NB4 (cell line): Measurements from ENCODE around the gene RNU6-9.
A peak's percentile ranks its signal among the peaks of the same experiment; 100 is the strongest.

Experiments
- DNase-seq: peaks from one replicate; pipeline ENCODE4 v3.0.0; 2010; ENCODE audit warnings: low read depth
- H3K4me3 ChIP-seq: one replicate; pipeline ENCODE4 v1.5.1; 2011; ENCODE audit warnings: mild to moderate bottlenecking, low read depth, low read length, moderate library complexity
- MYC ChIP-seq: IDR thresholded peaks from 2 replicates; pipeline ENCODE4 v1.6.1; 2011; ENCODE audit warnings: low read depth, low read length
- POLR2A ChIP-seq: IDR thresholded peaks from 2 replicates; pipeline ENCODE4 v1.6.1; 2011; ENCODE audit warnings: mild to moderate bottlenecking; ENCODE audit not compliant: insufficient read length; ENCODE audit errors: extremely low read depth
- TF ChIP-seq, protein P1 (sequence below): IDR thresholded peaks from one replicate; pipeline ENCODE4 v1.5.1; 2012; ENCODE audit warnings: low read depth, low read length
- TF ChIP-seq, protein P2 (sequence below): IDR thresholded peaks from 2 replicates; pipeline ENCODE4 v1.6.1; 2011; ENCODE audit warnings: low read depth, low read length

The RNU6-9 gene

DNA sequence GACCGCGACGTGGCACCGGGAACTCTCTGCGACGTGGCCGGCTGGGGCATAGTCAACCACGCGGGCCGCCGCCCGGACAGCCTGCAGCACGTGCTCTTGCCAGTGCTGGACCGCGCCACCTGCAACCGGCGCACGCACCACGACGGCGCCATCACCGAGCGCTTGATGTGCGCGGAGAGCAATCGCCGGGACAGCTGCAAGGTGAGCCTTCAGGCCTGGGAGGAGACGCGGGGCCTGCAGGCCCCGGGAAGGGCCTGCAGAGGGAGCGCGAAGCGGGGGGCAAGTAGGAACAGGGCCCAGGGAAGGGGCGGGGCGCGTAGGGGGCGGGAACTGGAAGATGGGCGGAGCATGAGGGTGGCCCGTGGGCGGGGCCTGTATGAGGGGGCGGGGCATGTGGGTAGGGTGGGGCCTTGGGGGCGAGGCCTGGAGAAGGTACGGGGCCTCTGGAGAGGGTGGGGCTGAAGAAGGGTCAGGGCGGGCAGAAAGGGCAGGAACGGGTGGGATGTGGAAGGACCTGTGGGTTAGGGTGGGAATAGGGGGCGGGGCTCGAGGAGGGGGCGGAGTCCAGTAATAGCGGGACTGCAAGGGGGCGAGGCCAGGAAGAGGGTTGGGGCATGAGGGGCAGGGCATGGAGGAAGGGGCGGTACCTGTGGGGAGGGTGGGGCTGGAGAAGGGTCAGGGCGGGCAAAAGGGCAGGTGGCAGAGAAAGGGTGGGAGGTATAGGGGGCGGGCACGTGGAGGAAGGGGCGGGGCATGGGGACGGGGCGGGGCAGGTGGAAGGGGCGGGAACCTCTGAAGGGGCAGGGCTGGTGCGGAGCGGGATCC, 31.3 kb upstream of the RNU6-9 start:
- TF ChIP-seq, protein P1, sequence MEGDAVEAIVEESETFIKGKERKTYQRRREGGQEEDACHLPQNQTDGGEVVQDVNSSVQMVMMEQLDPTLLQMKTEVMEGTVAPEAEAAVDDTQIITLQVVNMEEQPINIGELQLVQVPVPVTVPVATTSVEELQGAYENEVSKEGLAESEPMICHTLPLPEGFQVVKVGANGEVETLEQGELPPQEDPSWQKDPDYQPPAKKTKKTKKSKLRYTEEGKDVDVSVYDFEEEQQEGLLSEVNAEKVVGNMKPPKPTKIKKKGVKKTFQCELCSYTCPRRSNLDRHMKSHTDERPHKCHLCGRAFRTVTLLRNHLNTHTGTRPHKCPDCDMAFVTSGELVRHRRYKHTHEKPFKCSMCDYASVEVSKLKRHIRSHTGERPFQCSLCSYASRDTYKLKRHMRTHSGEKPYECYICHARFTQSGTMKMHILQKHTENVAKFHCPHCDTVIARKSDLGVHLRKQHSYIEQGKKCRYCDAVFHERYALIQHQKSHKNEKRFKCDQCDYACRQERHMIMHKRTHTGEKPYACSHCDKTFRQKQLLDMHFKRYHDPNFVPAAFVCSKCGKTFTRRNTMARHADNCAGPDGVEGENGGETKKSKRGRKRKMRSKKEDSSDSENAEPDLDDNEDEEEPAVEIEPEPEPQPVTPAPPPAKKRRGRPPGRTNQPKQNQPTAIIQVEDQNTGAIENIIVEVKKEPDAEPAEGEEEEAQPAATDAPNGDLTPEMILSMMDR, result no peak
- no peak for TF ChIP-seq MYC
- TF ChIP-seq POLR2A, result no peak
- TF ChIP-seq, protein P2, sequence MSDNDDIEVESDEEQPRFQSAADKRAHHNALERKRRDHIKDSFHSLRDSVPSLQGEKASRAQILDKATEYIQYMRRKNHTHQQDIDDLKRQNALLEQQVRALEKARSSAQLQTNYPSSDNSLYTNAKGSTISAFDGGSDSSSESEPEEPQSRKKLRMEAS, result no peak
- peak; percentile 45 for DNase-seq
- H3K4me3 ChIP-seq, result no peak overlapping the region

DNA sequence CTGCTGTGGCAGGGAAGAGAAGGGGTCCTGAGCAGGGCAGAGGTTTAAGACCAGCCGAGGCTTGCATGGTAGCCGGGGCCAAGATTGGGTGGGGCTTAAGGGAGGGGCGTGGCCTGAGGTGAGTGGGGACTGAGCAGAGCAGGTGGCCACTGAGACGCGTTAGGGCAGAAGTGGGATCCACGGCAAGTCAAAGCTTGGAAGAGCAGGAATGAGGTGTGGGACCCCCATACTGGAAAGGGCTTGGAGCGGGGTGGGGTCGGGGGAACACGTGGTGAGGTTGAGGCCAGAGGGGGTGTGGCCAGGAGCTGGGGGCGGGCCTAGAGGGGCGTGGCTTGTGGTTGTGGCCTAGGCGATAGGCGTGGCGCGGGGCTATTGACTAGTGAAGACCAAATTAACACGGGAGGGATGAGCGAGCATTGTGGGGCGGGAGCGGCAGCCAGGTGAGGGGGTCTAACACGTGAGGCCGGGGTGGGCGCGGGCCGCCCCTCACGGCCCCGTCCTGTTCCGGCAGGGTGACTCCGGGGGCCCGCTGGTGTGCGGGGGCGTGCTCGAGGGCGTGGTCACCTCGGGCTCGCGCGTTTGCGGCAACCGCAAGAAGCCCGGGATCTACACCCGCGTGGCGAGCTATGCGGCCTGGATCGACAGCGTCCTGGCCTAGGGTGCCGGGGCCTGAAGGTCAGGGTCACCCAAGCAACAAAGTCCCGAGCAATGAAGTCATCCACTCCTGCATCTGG, 30.5 kb upstream of the RNU6-9 start:
- no peak for DNase-seq
- TF ChIP-seq POLR2A (no peak), MYC (no peak)
- TF ChIP-seq, protein P2, result no peak
- TF ChIP-seq, protein P1, result no peak
- H3K4me3 ChIP-seq, result no peak overlapping the region

DNA sequence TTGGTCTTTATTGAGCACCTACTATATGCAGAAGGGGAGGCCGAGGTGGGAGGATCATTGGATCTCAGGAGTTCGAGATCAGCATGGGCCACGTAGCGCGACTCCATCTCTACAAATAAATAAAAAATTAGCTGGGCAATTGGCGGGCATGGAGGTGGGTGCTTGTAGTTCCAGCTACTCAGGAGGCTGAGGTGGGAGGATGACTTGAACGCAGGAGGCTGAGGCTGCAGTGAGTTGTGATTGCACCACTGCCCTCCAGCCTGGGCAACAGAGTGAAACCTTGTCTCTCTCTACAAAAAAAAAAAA, 30.0 kb upstream of the RNU6-9 start:
- H3K4me3 ChIP-seq, result no peak overlapping the region
- TF ChIP-seq, protein P2, result no peak
- no peak for TF ChIP-seq MYC
- TF ChIP-seq POLR2A, result no peak
- TF ChIP-seq, protein P1, result no peak

DNA sequence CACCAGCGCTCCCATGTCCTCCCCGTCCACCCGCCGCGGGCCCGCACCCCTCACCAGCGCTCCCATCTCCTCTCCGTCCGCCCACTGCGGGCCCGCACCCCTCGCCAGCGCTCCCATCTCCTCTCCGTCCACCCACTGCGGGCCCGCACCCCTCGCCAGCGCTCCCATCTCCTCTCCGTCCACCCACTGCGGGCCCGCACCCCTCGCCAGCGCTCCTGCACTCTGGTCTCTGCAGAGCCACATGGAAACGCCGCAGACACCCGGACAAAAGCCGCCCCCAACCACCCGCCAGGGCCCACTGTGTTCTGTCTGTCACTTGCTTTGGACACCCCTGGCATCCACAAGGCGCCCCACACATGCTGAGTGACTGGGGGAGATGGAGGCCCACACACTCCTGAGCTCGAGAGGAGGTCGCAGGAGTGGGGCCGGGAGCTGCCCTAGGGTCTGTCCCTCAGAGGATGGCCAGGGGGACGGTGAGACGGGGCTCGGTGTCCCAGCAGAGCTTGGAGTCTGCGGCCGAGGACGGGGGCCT, 26.4 kb upstream of the RNU6-9 start:
- DNase-seq, result no peak
- no peak overlapping the region for H3K4me3 ChIP-seq
- TF ChIP-seq POLR2A (no peak), MYC (no peak)

More for the DNA sequence above, 30.0 kb upstream of the RNU6-9 start:
- DNase-seq, result no peak

DNA sequence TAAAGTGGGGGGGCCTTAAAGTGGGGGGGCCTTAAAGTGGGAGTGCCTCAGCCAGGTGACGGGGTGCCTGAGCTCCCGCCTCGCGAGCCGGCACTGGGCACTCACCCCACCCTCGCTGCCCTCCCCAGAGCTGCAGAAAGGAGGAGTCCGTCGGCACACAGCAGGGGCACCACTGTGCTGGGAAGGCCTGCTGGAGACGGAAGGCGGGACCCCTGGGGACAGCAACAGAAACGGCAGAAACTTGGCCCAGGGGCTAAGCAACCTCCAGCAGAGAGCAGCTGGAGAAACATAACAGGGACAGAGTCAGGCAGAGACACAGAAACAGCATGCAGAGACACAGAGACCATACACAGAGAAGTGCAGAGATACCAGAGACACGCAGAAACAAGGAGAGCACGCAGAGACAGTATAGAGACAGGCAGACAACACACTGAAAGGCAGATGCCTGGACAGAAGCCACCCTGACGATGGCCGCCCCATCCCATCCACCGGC, 25.9 kb upstream of the RNU6-9 start:
- DNase-seq, result no peak
- TF ChIP-seq POLR2A (no peak), MYC (no peak)
- TF ChIP-seq, protein P1, result no peak
- TF ChIP-seq, protein P2, result no peak
- H3K4me3 ChIP-seq, result no peak overlapping the region
